Neural cell (in vitro differentiated cells): ENCODE data around the gene ANKRD6.

ENCODE experiments used
- CTCF ChIP-seq: fragments of 450-650 bp; IDR thresholded peaks from 2 replicates; pipeline ENCODE4 v1.5.1; 2014; ENCODE audit warnings: antibody characterized with exemption, mild to moderate bottlenecking, moderate library complexity; ENCODE audit not compliant: poor library complexity, severe bottlenecking
- EP300 ChIP-seq: fragments of 450-650 bp; conservative IDR thresholded peaks from 2 replicates; pipeline ENCODE4 v1.6.1; 2014; ENCODE audit warnings: antibody characterized with exemption, mild to moderate bottlenecking, moderate library complexity; ENCODE audit not compliant: poor library complexity, severe bottlenecking
- POLR2AphosphoS5 ChIP-seq: IDR thresholded peaks from 2 replicates; pipeline ENCODE4 v1.6.1; 2012
- TAF1 ChIP-seq: IDR thresholded peaks from 2 replicates; pipeline ENCODE4 v1.6.1; 2012; ENCODE audit warnings: low read depth

- TF ChIP-seq EP300 (no peak), CTCF (no peak), POLR2AphosphoS5 (no peak), TAF1 (no peak)
Measured at GRCh38 chr6:89618026-89618425, 185.1 kb downstream of the ANKRD6 start.
